GM18870 (cell line): Measurements from ENCODE around the gene SH3RF3.

Experiments
- ATAC-seq: cut with Tn5 transposase; IDR thresholded peaks from one replicate; pipeline ENCODE4 v1.9.1; 2021; ENCODE audit warnings: moderate library complexity; ENCODE audit not compliant: unreplicated experiment

Gene SH3RF3

GRCh38 chr2:109176928-109177327 is 47.9 kb downstream of the SH3RF3 start:
- ATAC-seq, result no peak

GRCh38 chr2:109177635-109178034 is 48.6 kb downstream of the SH3RF3 start:
- ATAC-seq, result no peak

- ATAC-seq, result no peak
Observed at GRCh38 chr2:109178968-109179367, 50.0 kb downstream of the SH3RF3 start.

GRCh38 chr2:109180786-109181185 is 51.8 kb downstream of the SH3RF3 start:
- ATAC-seq, result no peak

GRCh38 chr2:109182426-109182825 is 53.4 kb downstream of the SH3RF3 start:
- ATAC-seq, result no peak

- ATAC-seq, result no peak
Observed at GRCh38 chr2:109183871-109184270, 54.9 kb downstream of the SH3RF3 start.

GRCh38 chr2:109184368-109184767 is 55.4 kb downstream of the SH3RF3 start:
- no peak for ATAC-seq

GRCh38 chr2:109185338-109185737 is 56.3 kb downstream of the SH3RF3 start:
- no peak for ATAC-seq

GRCh38 chr2:109185821-109186570 is 57.0 kb downstream of the SH3RF3 start:
- ATAC-seq, result no peak

- ATAC-seq, result no peak
Observed at GRCh38 chr2:109186656-109187250, 57.7 kb downstream of the SH3RF3 start.

GRCh38 chr2:109187711-109188495 is 58.9 kb downstream of the SH3RF3 start:
- ATAC-seq, result no peak

- ATAC-seq, result no peak
Observed at GRCh38 chr2:109188496-109188890, 59.5 kb downstream of the SH3RF3 start.

- no peak for ATAC-seq
Observed at GRCh38 chr2:109188898-109189297, 59.9 kb downstream of the SH3RF3 start.

- no peak for ATAC-seq
Observed at GRCh38 chr2:109189751-109190150, 60.7 kb downstream of the SH3RF3 start.

- ATAC-seq, result no peak
Observed at GRCh38 chr2:109193807-109194619, 65.0 kb downstream of the SH3RF3 start.

GRCh38 chr2:109194620-109194937 is 65.6 kb downstream of the SH3RF3 start:
- no peak for ATAC-seq

- no peak for ATAC-seq
Observed at GRCh38 chr2:109195193-109196045, 66.4 kb downstream of the SH3RF3 start.

GRCh38 chr2:109196081-109196875 is 67.3 kb downstream of the SH3RF3 start:
- no peak for ATAC-seq
